SU-DHL-6 (cell line): ENCODE measurements around the gene TMEM14C.
"Not testable (repeated sequence)": the region's sequence is repeated elsewhere in the genome, so short reads cannot be mapped to it uniquely, and the experiment has no call there.

Experiments used
- H2AFZ ChIP-seq: fragments of 200-600 bp; sonication (generic); 2 replicates; pipeline ENCODE4 v1.6.1; 2014; ENCODE audit warnings: low read depth, mild to moderate bottlenecking, moderate library complexity, mixed read lengths, antibody characterized with exemption, low read length; ENCODE audit not compliant: severe bottlenecking
- H3F3A ChIP-seq: fragments of 200-600 bp; shearing (Covaris generic); 2 replicates; pipeline ENCODE4 v1.6.0; 2016; ENCODE audit warnings: antibody characterized with exemption, mild to moderate bottlenecking; ENCODE audit not compliant: insufficient read depth
- H3K27ac ChIP-seq: fragments of 200-600 bp; sonication (generic); 2 replicates; pipeline ENCODE4 v1.5.1; 2016; ENCODE audit warnings: low read depth, mild to moderate bottlenecking, low read length, moderate library complexity, mixed read lengths
- H3K27me3 ChIP-seq: fragments of 200-600 bp; sonication (generic), shearing (Covaris generic); 2 replicates; pipeline ENCODE4 v1.6.0; 2014; ENCODE audit warnings: mild to moderate bottlenecking, low read length
- H3K36me3 ChIP-seq: fragments of 200-600 bp; sonication (generic); 2 replicates; pipeline ENCODE4 v1.6.1; 2014; ENCODE audit warnings: mild to moderate bottlenecking, low read length, mixed read lengths
- H3K4me2 ChIP-seq: fragments of 300-600, 200-600 bp; shearing (Covaris generic), sonication (generic); 2 replicates; pipeline ENCODE4 v1.6.0; 2014; ENCODE audit warnings: low read length, low read depth, mild to moderate bottlenecking; ENCODE audit not compliant: poor library complexity, severe bottlenecking
- H3K4me3 ChIP-seq: fragments of 200-600 bp; sonication (generic); 2 replicates; pipeline ENCODE4 v1.5.1; 2014; ENCODE audit warnings: antibody characterized with exemption, low read length, mild to moderate bottlenecking, mixed read lengths; ENCODE audit not compliant: insufficient read depth, poor library complexity, severe bottlenecking
- H3K79me2 ChIP-seq: fragments of 200-600 bp; sonication (generic); 2 replicates; pipeline ENCODE4 v1.6.1; 2014; ENCODE audit warnings: mild to moderate bottlenecking, low read length, moderate library complexity; ENCODE audit not compliant: insufficient read depth
- H3K9ac ChIP-seq: fragments of 200-600 bp; sonication (generic); 2 replicates; pipeline ENCODE4 v1.7.0; 2014; ENCODE audit warnings: mild to moderate bottlenecking, low read length
- H3K9me2 ChIP-seq: fragments of 200-600 bp; sonication (generic); replicated peaks from 2 replicates; pipeline ENCODE4 v1.6.1; 2014; ENCODE audit warnings: low read length; ENCODE audit not compliant: insufficient read depth
- H3K9me3 ChIP-seq: fragments of 200-600 bp; sonication (generic); 2 replicates; pipeline ENCODE4 v1.6.1; 2014; ENCODE audit warnings: low read length, mixed read lengths; ENCODE audit not compliant: insufficient read depth
- H4K20me1 ChIP-seq: fragments of 200-600 bp; sonication (generic); 2 replicates; pipeline ENCODE4 v1.6.1; 2014; ENCODE audit warnings: low read depth, mild to moderate bottlenecking, antibody characterized with exemption, low read length, moderate library complexity, mixed read lengths
- EZH2phosphoT487 ChIP-seq: fragments of 200-600 bp; sonication (generic), shearing (Covaris generic); conservative IDR thresholded peaks from 2 replicates; pipeline ENCODE4 v1.6.1; 2018; ENCODE audit warnings: mild to moderate bottlenecking, antibody characterized with exemption, low read length, moderate library complexity, mixed read lengths
- TF ChIP-seq, protein P1 (sequence below): fragments of 200-600 bp; sonication (generic); IDR thresholded peaks from one replicate; pipeline ENCODE4 v1.5.1; 2017; ENCODE audit warnings: antibody characterized with exemption, mild to moderate bottlenecking, low read length, moderate library complexity; ENCODE audit not compliant: insufficient read depth, poor library complexity, severe bottlenecking

Gene TMEM14C

DNA sequence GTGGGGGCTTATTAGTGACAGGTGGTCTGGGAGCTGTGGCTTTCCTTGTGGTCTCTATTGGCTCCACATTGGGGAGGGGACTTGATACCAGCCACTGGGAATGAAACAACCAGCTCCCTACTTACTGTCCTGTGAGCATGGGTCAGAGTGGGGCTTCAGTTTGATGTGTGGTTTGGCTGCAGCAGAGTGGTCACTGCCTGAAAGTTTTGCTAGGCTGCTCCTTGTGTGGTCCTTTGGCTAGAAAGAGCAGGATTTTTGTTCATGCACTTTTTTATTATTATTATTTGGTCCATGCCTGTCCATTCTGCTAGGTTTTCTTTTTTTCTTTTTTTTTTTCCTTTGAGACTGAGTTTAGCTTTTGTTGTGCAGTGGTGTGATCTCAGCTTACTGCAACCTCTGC is 17.2 kb downstream of the TMEM14C start:
- no peak overlapping the region for H3K4me2 ChIP-seq
- no peak overlapping the region for H3K27ac ChIP-seq
- no peak for TF ChIP-seq EZH2phosphoT487
- no peaks in the 10 kb centered on the region for H3K79me2 ChIP-seq
- no peak overlapping the region for H3K9ac ChIP-seq
- H3F3A ChIP-seq, result no peaks in the 10 kb centered on the region
- H3K27me3 ChIP-seq, result no peaks in the 10 kb centered on the region
- H3K4me3 ChIP-seq, result no peak overlapping the region
- no peaks in the 10 kb centered on the region for H3K9me3 ChIP-seq
- H4K20me1 ChIP-seq, result no peaks in the 10 kb centered on the region
- no peaks in the 10 kb centered on the region for H3K36me3 ChIP-seq
- H2AFZ ChIP-seq, result no peak overlapping the region
- no peaks in the 10 kb centered on the region for H3K9me2 ChIP-seq

DNA sequence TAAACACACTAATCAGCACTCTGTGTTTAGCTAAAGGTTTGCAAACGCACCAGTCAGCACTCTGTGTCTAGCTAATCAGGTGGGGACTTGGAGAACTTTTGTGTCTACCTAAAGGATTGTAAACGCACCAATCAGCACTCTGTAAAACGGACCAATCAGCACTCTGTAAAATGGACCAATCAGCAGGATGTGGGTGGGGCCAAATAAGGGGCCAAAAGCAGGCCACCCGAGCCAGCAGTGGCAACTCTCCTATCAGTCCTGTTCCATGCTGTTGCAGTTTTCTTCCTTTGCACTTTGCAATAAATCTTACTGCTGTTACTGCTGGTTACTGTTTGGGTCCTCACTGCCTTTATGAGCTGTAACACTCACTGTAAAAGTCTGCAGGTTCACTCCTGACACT is 18.8 kb downstream of the TMEM14C start:
- H2AFZ ChIP-seq, H3K4me3 ChIP-seq, H3K79me2 ChIP-seq, H3K4me2 ChIP-seq, H3K9ac ChIP-seq, H3K9me3 ChIP-seq, H4K20me1 ChIP-seq, H3K27me3 ChIP-seq, H3K36me3 ChIP-seq, H3K9me2 ChIP-seq, H3K27ac ChIP-seq: not testable (repeated sequence)
- peaks cover 13% of the 10 kb centered on the region for H3F3A ChIP-seq

DNA sequence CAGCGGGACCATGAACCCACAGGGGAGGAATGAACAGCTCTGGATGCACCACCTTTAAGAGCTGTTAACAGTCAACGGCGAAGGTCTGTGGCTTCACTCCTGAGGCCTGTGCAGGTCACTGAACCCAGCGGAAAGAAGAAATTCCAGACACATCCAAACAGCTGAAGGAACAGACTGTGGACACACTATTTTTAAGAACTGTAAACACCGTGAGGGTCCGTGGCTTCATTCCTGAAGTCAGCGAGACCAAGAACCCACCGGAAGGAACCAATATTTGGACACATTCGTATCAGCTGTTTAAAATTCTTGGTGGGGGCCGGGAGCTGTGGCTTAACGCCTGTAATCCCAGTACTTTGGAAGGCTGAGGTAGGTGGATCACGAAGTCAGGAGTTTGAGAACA is 19.4 kb downstream of the TMEM14C start:
- Histone ChIP-seq H3K27me3 (no peaks in the 10 kb centered on the region), H3K36me3 (no peaks in the 10 kb centered on the region), H3K9ac (no peak overlapping the region), H4K20me1 (no peaks in the 10 kb centered on the region), H3K79me2 (0 out of 2 replicates have a peak, but pooled peaks cover 3% of the 10 kb centered on the region), H2AFZ (no peak overlapping the region), H3K4me2 (no peak overlapping the region), H3K4me3 (no peak overlapping the region), H3F3A (peaks cover 15% of the 10 kb centered on the region), H3K27ac (no peak overlapping the region), H3K9me2 (no peaks in the 10 kb centered on the region), H3K9me3 (no peaks in the 10 kb centered on the region)
- TF ChIP-seq, protein P1, sequence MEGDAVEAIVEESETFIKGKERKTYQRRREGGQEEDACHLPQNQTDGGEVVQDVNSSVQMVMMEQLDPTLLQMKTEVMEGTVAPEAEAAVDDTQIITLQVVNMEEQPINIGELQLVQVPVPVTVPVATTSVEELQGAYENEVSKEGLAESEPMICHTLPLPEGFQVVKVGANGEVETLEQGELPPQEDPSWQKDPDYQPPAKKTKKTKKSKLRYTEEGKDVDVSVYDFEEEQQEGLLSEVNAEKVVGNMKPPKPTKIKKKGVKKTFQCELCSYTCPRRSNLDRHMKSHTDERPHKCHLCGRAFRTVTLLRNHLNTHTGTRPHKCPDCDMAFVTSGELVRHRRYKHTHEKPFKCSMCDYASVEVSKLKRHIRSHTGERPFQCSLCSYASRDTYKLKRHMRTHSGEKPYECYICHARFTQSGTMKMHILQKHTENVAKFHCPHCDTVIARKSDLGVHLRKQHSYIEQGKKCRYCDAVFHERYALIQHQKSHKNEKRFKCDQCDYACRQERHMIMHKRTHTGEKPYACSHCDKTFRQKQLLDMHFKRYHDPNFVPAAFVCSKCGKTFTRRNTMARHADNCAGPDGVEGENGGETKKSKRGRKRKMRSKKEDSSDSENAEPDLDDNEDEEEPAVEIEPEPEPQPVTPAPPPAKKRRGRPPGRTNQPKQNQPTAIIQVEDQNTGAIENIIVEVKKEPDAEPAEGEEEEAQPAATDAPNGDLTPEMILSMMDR, result no peak
- no peak for TF ChIP-seq EZH2phosphoT487

DNA sequence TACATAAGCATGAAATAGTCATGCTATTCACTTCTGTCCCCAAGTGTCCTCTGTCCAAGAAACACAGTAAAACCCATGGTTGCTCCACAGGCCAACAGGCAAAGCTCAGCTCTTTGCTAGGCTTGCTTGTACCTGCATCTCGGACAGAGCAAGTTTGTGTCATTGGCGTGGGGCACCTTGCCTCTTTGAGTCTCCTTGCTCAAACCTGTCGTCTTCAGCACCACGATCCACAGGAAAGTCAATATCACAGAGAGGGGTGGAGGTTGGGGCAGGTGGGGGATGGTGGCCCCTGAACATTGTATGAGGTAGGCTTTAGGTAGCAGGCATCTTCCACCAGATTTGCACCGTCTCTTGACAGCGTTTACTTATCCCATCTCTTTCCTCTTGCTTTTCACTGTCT is 20.6 kb downstream of the TMEM14C start:
- no peak overlapping the region for H3K4me3 ChIP-seq
- H3K27ac ChIP-seq, result no peak overlapping the region
- H3K27me3 ChIP-seq, result no peaks in the 10 kb centered on the region
- H3K36me3 ChIP-seq, result no peaks in the 10 kb centered on the region
- TF ChIP-seq, protein P1, result no peak
- TF ChIP-seq EZH2phosphoT487, result no peak
- H3F3A ChIP-seq, result peaks cover 15% of the 10 kb centered on the region
- no peaks in the 10 kb centered on the region for H3K9me3 ChIP-seq
- no peak overlapping the region for H3K4me2 ChIP-seq
- H3K9ac ChIP-seq, result no peak overlapping the region
- H3K79me2 ChIP-seq, result peaks cover 12% of the 10 kb centered on the region
- no peaks in the 10 kb centered on the region for H3K9me2 ChIP-seq
- H2AFZ ChIP-seq, result no peak overlapping the region
- no peaks in the 10 kb centered on the region for H4K20me1 ChIP-seq
